ENCODE results near the gene GM2A. TPM values are rescaled to one million over a fixed set of nuclear protein-coding genes. Genes with fewer than 3 reads are reported as not detected.

The GM2A gene
- total and polyA plus RNA-seq, 2 of the 8 experiments (the other 6 are each of a cell fraction or from before 2014, with no cell fraction given): 18.5 to 32.2 TPM

DNA sequence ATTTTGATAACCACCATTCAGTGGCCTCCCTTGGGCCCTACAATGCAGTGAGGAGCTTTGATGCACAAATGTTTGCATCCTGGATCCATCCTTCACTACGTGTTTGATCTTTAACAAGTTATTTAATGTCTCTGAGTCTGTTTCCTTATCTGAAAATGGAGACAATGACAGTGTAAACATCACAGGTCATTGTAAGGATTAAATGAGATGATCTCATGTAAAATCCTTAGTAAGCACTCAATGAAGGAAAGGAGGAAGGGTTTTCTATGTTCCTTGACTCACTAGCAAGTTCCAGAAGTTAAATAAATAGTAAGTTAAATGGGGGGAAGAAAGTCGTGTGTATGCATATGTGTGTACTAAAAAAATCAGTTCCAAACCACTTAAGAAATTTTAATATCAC lies 60.4 kb downstream of the GM2A start (continued):
- TF ChIP-seq YY1 (IDR thresholded peaks at IDR 0.05; ENCODE audit: low read depth, low read length): no peak
- TF ChIP-seq SAP30 (IDR thresholded peaks at IDR 0.05; ENCODE audit: insufficient read depth, insufficient replicate concordance, low read length): no peak
- no peak for TF ChIP-seq SIX5 (IDR thresholded peaks at IDR 0.05; ENCODE audit: low read depth, low read length)
